ENCODE data around the gene EXOSC6. TPM values are rescaled to one million over a fixed set of nuclear protein-coding genes. Genes with fewer than 3 reads are reported as not detected.

EXOSC6 gene
- total and polyA plus RNA-seq, 2 of the 4 experiments (the other 2 are of a cell fraction), result 5.8 to 7.0 TPM

DNA sequence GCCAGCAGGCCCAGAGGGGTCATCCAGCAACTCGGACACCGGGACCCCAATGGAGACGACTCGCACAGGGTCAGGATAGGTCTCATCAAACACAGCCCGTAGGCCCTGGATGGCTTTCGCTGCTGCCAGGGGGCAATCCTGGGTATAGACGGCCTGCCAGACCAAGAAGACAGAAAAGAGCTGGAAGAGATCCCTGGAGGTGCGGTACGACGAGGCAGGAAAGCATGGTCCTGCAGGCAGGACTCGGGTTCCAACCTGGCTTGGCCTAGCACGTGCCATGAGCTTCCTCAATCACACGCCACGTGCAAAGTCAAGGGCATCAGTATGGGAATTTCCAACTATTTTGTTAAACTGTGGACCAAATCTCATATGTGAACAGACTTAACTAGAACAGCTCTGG is 6.3 kb upstream of the EXOSC6 start:
- no peak overlapping the region for H3K9ac ChIP-seq (ENCODE audit: low read depth, low read length)
- ChIA-PET CTCF (no interaction called here), POLR2A (ENCODE audit: unreplicated experiment) (no interaction called here)
- in situ Hi-C loops (cut with MboI; ENCODE audit: low sequenced_read_pairs) (no loop called here), dilution Hi-C loops (cut with HindIII; ENCODE audit: low sequenced_read_pairs, unreplicated experiment) (no loop called here), intact Hi-C loops (cut with micrococcal nuclease) (no loop called here)
- H3K9me1 ChIP-seq (ENCODE audit: insufficient read depth, low read length), result peaks cover 3% of the 10 kb centered on the region; the same call in 1 of the 2 replicates
- H4K5ac ChIP-seq (ENCODE audit: low read depth, low read length), result no peak overlapping the region
- H3K18ac ChIP-seq (ENCODE audit: low read depth, low read length), result no peak overlapping the region
- H3K27ac ChIP-seq (ENCODE audit: insufficient read depth, low read length), result no peak overlapping the region
- 100% methylated on average over 2 of the region's 14 CpGs; no CpG with 5 or more reads in 1 of the 2 experiments for WGBS, 2 experiments (ENCODE audit: extremely low coverage in 2 of 2, insufficient read length in 1 of 2)
- peaks cover 41% of the 10 kb centered on the region; the same call in 1 of the 2 replicates for H4K20me1 ChIP-seq (ENCODE audit: insufficient read depth, low read length)
- H3K14ac ChIP-seq (replicated peaks; ENCODE audit: low read depth, low read length), result no peak overlapping the region
- H3K4me3 ChIP-seq (ENCODE audit: insufficient read depth, low read depth, low read length), result no peak overlapping the region
- no peaks in the 10 kb centered on the region for H3K9me3 ChIP-seq (ENCODE audit: control insufficient read depth, insufficient read depth, low read length)
- ATAC-seq (ENCODE audit: low read depth) (no peak), DNase-seq (no peak)
- H3K79me1 ChIP-seq (ENCODE audit: low read depth in 1 of 2, low read length in 2 of 2), result peaks cover 10 to 40% of the 10 kb centered on the region in 2 experiments
- H2BK15ac ChIP-seq (ENCODE audit: low read depth, low read length), result no peak overlapping the region
- H3K27me3 ChIP-seq (ENCODE audit: control insufficient read depth, insufficient read depth, low read length), result no peaks in the 10 kb centered on the region
- H3K4me1 ChIP-seq (ENCODE audit: control insufficient read depth, insufficient read depth, low read length), result no peaks in the 10 kb centered on the region
- H2AFZ ChIP-seq (replicated peaks; ENCODE audit: low read length, poor library complexity), result peak overlapping the region; percentile 15
- H2BK120ac ChIP-seq (ENCODE audit: low read depth, low read length), result no peak overlapping the region
- no peak overlapping the region for H2BK20ac ChIP-seq (ENCODE audit: low read depth, low read length)
- no peak overlapping the region for H3K4ac ChIP-seq (ENCODE audit: low read depth, low read length)
- H3K4me2 ChIP-seq (ENCODE audit: low read depth, low read length), result no peak overlapping the region
- BruUV-seq (replicated peaks), result no TSS peak
- peaks cover 82% of the 10 kb centered on the region for H3K36me3 ChIP-seq (ENCODE audit: control insufficient read depth, insufficient read depth, low read length)
- H2AK5ac ChIP-seq (ENCODE audit: low read depth, low read length), result no peak overlapping the region
- H2BK5ac ChIP-seq (ENCODE audit: low read depth, low read length, poor library complexity, severe bottlenecking), result no peak overlapping the region
- no peak overlapping the region for H4K8ac ChIP-seq (ENCODE audit: low read depth in 2 of 2, low read length in 2 of 2)
- H4K91ac ChIP-seq (ENCODE audit: insufficient read depth, low read depth, low read length), result no peak overlapping the region
- no peak for TF ChIP-seq CEBPB (IDR thresholded peaks at IDR 0.05; ENCODE audit: low read depth, low read length)
- TF ChIP-seq MAFK (IDR thresholded peaks at IDR 0.05; ENCODE audit: low read depth, low read length), result no peak
- TF ChIP-seq POLR2A (IDR thresholded peaks at IDR 0.05; ENCODE audit: low read depth, low read length), result no peak
- no peak for TF ChIP-seq CHD1 (IDR thresholded peaks at IDR 0.05; ENCODE audit: low read depth, low read length)
- TF ChIP-seq MXI1 (IDR thresholded peaks at IDR 0.05; ENCODE audit: borderline replicate concordance, low read depth, low read length), result no peak
- no peak for TF ChIP-seq NFE2L2 (IDR thresholded peaks at IDR 0.05; ENCODE audit: low read depth, low read length)
- TF ChIP-seq, protein P1, sequence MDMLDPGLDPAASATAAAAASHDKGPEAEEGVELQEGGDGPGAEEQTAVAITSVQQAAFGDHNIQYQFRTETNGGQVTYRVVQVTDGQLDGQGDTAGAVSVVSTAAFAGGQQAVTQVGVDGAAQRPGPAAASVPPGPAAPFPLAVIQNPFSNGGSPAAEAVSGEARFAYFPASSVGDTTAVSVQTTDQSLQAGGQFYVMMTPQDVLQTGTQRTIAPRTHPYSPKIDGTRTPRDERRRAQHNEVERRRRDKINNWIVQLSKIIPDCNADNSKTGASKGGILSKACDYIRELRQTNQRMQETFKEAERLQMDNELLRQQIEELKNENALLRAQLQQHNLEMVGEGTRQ (IDR thresholded peaks at IDR 0.05; ENCODE audit: low read depth, low read length), result no peak
- TF ChIP-seq BHLHE40 (IDR thresholded peaks at IDR 0.05; ENCODE audit: low read depth, low read length), result no peak
- no peak for TF ChIP-seq RFX5 (IDR thresholded peaks at IDR 0.05; ENCODE audit: low read depth, low read length)
- no peak for TF ChIP-seq SMC3 (IDR thresholded peaks at IDR 0.05; ENCODE audit: low read depth, low read length)
- no peak for TF ChIP-seq RAD21 (IDR thresholded peaks at IDR 0.05; ENCODE audit: low read length)
- H2AK9ac ChIP-seq (replicated peaks; ENCODE audit: low read depth, low read length, poor library complexity), result no peak overlapping the region
- H3K23ac ChIP-seq (ENCODE audit: low read depth, low read length), result no peak overlapping the region
- H3K56ac ChIP-seq (ENCODE audit: extremely low read depth, insufficient read depth, low read length), result no peak overlapping the region

Data from IMR-90 (cell line).